ENCODE results near the gene PCDHA1.

The PCDHA1 gene

DNA sequence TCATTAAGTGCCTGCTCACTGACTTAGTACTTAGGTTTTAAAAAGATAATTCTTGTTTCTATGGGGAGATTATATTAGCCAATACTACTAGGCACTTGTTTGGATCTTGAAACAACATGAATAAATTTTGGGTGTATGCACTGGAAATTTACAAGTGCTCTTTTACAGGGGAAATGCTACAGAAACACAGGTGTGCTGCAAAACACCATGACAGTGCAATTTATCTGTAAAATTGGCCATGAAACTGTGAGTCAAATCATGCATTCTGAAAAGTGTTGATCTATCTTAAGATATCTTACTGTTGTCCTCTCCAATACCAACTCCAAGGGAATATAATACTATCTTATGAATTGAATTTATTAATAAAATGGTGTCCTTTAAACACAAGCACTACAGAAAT is 253.1 kb downstream of the PCDHA1 start:
- H3K4me1 ChIP-seq (ENCODE audit: control insufficient read depth, low read length), result no peaks in the 10 kb centered on the region
- TF ChIP-seq, protein P1, sequence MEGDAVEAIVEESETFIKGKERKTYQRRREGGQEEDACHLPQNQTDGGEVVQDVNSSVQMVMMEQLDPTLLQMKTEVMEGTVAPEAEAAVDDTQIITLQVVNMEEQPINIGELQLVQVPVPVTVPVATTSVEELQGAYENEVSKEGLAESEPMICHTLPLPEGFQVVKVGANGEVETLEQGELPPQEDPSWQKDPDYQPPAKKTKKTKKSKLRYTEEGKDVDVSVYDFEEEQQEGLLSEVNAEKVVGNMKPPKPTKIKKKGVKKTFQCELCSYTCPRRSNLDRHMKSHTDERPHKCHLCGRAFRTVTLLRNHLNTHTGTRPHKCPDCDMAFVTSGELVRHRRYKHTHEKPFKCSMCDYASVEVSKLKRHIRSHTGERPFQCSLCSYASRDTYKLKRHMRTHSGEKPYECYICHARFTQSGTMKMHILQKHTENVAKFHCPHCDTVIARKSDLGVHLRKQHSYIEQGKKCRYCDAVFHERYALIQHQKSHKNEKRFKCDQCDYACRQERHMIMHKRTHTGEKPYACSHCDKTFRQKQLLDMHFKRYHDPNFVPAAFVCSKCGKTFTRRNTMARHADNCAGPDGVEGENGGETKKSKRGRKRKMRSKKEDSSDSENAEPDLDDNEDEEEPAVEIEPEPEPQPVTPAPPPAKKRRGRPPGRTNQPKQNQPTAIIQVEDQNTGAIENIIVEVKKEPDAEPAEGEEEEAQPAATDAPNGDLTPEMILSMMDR (IDR thresholded peaks at IDR 0.05; ENCODE audit: low read depth, low read length, poor library complexity, severe bottlenecking), result no peak
- no peak for TF ChIP-seq EZH2phosphoT487 (IDR thresholded peaks at IDR 0.05; ENCODE audit: borderline replicate concordance, low read length)
- H3K9me3 ChIP-seq (ENCODE audit: control insufficient read depth, insufficient read depth, low read length), result peaks cover 6% of the 10 kb centered on the region
- H3K4me3 ChIP-seq (ENCODE audit: low read length), result no peak overlapping the region
- H3K4me2 ChIP-seq (ENCODE audit: low read length), result no peak overlapping the region
- H4K20me1 ChIP-seq (ENCODE audit: control insufficient read depth, insufficient read depth, low read depth, low read length), result no peaks in the 10 kb centered on the region
- H3K9me2 ChIP-seq (replicated peaks; ENCODE audit: control insufficient read depth, low read length), result no peaks in the 10 kb centered on the region
- no peaks in the 10 kb centered on the region for H3K27me3 ChIP-seq (ENCODE audit: control insufficient read depth, low read length)
- no peaks in the 10 kb centered on the region for H3K36me3 ChIP-seq (ENCODE audit: control insufficient read depth, low read length)
- no peaks in the 10 kb centered on the region for H3F3A ChIP-seq (ENCODE audit: control insufficient read depth, insufficient read depth)
- no peaks in the 10 kb centered on the region for H3K79me2 ChIP-seq (ENCODE audit: control insufficient read depth, low read length)
- no peak overlapping the region for H3K27ac ChIP-seq (ENCODE audit: low read depth, low read length)

DNA sequence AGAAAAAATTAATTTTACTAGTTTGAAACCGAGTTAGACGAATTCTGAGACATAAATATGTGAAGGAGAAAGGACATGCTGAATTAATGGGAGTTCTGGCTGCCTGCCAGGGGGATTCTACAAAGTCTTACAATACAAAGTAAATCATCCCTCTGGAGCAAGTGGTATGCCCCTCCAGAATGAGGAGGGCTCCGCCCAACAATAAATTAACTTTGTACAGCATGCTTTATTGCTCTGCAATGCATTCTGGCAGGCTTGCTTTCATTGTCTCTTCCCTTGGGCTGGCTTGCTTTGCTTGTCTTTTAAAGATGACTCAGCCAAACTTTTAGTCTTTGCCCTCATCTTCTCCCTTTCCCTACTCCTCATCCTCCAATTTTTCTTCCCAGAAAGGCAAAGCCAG is 253.6 kb downstream of the PCDHA1 start:
- Histone ChIP-seq H3K9me2 (replicated peaks; ENCODE audit: control insufficient read depth, low read length) (no peaks in the 10 kb centered on the region), H3K9me3 (ENCODE audit: control insufficient read depth, insufficient read depth, low read length) (peaks cover 6% of the 10 kb centered on the region), H4K20me1 (ENCODE audit: control insufficient read depth, insufficient read depth, low read depth, low read length) (no peaks in the 10 kb centered on the region), H3F3A (ENCODE audit: control insufficient read depth, insufficient read depth) (no peaks in the 10 kb centered on the region), H3K4me1 (ENCODE audit: control insufficient read depth, low read length) (no peaks in the 10 kb centered on the region), H3K27ac (ENCODE audit: low read depth, low read length) (no peak overlapping the region), H3K27me3 (ENCODE audit: control insufficient read depth, low read length) (no peaks in the 10 kb centered on the region), H3K4me2 (ENCODE audit: low read length) (no peak overlapping the region), H3K79me2 (ENCODE audit: control insufficient read depth, low read length) (no peaks in the 10 kb centered on the region), H3K36me3 (ENCODE audit: control insufficient read depth, low read length) (no peaks in the 10 kb centered on the region), H3K4me3 (ENCODE audit: low read length) (no peak overlapping the region)
- TF ChIP-seq EZH2phosphoT487 (IDR thresholded peaks at IDR 0.05; ENCODE audit: borderline replicate concordance, low read length), result no peak
- TF ChIP-seq, protein P1 (IDR thresholded peaks at IDR 0.05; ENCODE audit: low read depth, low read length, poor library complexity, severe bottlenecking), result no peak

DNA sequence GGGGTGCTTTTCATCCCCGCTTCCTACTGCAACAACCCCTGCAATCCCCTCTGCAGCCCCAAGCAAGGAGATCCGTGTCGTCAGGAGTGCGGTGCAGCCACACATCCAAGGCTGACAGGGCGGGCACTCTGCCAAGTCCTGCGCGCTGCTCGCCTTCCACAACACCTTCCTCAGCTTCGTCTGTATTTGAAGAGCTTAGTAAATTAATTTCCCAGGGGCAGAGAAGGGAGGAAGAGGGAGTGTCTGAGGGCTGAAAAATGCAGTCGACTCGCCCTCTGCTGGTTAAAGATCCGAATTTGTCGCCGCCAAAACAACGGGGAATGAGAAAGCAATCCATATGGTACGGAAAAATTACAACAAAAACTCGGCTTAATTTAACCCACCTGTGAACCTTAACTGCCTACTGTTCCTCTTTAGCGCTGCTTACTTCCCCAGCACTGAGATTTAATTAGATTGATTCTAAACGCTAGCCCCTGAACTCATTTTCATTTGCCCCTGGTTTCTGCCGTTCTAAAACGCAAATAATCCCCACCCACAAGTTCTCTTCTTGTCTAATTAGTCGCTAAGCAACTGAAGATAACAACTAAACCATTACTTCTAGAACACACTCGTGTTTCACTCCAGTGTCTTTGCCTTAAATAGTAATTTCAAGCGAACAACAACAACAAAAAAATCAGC is 254.3 kb downstream of the PCDHA1 start:
- TF ChIP-seq EZH2phosphoT487 (IDR thresholded peaks at IDR 0.05; ENCODE audit: borderline replicate concordance, low read length), result no peak
- TF ChIP-seq, protein P1 (IDR thresholded peaks at IDR 0.05; ENCODE audit: low read depth, low read length, poor library complexity, severe bottlenecking), result no peak
- H3K4me1 ChIP-seq (ENCODE audit: control insufficient read depth, low read length), result no peaks in the 10 kb centered on the region
- H3K27me3 ChIP-seq (ENCODE audit: control insufficient read depth, low read length), result no peaks in the 10 kb centered on the region
- H3F3A ChIP-seq (ENCODE audit: control insufficient read depth, insufficient read depth), result no peaks in the 10 kb centered on the region
- H4K20me1 ChIP-seq (ENCODE audit: control insufficient read depth, insufficient read depth, low read depth, low read length), result no peaks in the 10 kb centered on the region
- no peaks in the 10 kb centered on the region for H3K79me2 ChIP-seq (ENCODE audit: control insufficient read depth, low read length)
- H3K4me3 ChIP-seq (ENCODE audit: low read length), result no peak overlapping the region
- H3K27ac ChIP-seq (ENCODE audit: low read depth, low read length), result no peak overlapping the region
- no peaks in the 10 kb centered on the region for H3K36me3 ChIP-seq (ENCODE audit: control insufficient read depth, low read length)
- H3K9me3 ChIP-seq (ENCODE audit: control insufficient read depth, insufficient read depth, low read length), result peaks cover 6% of the 10 kb centered on the region
- H3K9me2 ChIP-seq (replicated peaks; ENCODE audit: control insufficient read depth, low read length), result no peaks in the 10 kb centered on the region
- no peak overlapping the region for H3K4me2 ChIP-seq (ENCODE audit: low read length)

All from DOHH2 (cell line).